ENCODE data around the gene HSBP1.

HSBP1 gene

GRCh38 chr16:83807710-83808572 is at the start of gene HSBP1:
Gene HSBP1, plus strand, starts transcription at chr16:83807978. Its CDS starts 99 bp downstream, at chr16:83808077.
- peak; percentile 96 for DNase-seq

DNA sequence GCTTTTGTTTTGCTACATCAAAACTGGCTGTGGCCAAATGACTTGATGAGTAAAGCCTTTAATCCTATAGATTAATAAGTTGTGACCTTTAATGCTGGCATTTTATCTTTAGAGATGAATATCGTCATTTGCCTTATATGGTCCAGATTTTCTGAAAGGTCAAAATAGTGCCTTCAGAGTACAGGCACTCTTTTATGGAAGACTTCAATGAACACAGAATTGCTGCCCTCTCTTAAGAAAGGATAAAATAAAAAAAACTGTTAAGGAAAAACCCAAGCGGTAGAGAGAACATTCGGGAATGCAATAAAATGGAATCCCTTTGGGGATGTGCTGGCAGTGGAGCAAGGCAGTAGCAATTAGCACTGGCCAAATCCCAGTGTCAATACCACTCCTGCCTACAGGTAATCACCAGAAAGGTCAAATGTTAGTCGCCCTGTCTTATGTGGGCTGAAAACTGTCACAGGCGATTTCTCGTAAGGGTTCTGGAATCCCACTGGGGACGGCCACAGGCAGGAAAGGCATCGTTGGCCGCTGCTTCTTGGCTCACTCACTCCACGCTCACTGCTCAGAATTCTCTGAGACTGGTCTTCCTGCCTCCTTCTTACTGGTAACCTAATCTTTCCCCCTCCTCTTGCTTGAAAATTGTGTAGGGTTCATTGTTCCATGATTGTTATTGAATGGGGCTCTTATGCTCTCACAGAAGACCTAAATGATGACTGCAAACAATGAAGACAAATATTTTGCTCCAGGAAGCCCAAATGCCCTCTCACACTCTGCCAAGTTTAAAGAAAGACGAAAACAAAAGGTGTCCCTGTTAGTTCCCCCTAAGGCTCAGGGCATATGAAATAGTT is 45.4 kb upstream of the HSBP1 start:
- DNase-seq = no peak

DNA sequence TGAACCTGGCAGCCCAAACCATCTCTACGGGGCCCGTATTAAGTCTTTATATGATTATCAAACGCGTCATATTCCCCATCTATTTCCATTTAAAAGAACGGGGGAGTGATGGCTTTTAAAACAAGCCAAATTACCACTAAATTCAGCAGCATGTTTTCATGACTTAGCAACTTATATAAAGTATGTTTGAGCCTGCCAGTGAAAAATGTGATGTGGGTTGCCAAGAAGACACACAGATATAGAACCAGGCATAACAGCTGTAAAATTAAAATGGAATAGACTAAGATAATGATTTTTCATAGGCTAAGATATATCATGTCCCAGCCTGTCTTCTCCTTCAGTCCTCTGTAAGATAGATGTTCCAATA is 44.8 kb upstream of the HSBP1 start:
- DNase-seq = no peak

DNA sequence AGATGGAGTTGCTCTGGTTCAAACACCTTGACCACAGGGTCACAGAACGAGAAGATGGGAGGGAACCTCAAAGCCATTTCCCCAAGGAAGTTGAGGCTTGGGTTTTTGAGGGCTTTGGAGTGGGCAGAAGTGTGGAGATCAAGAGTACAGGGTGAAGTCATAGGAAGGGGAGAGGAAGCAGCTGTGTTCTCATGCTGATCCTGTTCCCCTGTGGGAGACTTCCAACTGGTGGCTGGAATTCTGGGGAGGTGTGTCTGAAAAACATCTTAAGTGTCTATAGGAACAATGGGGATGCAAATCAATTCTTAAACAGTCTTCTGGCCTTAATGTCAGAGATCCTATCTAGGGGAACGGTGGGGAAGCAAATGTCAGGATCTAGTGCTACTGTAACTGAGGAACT is 38.8 kb upstream of the HSBP1 start:
- DNase-seq = no peak

- DNase-seq = no peak
Measured at GRCh38 chr16:83769397-83770008, 38.3 kb upstream of the HSBP1 start.

GRCh38 chr16:83771306-83771942 is 36.4 kb upstream of the HSBP1 start:
- no peak for DNase-seq

DNA sequence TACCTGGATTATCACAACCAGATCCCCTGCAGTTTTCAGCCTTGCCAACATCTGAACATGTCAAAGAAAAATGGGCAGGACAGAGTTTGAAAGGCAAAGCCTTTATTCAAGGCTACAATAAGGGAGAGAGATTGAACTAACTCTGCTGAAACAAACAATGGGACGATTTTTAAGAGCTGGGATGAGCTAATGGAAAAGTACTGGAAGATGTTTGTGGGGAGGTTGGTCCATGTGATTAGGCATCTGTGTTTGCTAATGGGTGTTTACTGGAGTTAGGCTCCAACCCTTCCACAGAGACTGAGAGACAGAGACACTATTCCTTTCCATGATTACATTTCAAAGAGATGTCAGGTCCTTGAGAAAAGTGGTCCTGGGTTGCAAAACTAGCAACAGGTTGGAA is 35.0 kb upstream of the HSBP1 start:
- no peak for DNase-seq

DNA sequence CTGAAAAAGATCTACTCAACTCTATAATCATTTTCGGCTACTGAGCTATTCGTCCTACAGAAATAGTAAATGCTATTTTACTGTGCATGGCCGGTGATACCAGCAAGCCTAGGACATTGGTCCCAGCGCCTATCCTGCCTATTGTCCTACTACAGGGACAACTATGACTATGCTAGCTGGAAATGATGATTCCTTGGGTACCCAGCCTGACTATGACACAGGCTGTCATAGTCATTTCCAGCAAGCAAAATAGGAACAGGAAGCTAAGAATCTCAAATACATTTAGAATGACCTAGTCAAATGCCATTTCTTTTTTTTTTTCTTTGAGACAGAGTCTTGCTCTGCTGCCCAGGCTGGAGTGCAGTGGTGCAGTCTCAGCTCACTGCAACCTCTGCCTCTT is 33.7 kb upstream of the HSBP1 start:
- no peak for DNase-seq

DNA sequence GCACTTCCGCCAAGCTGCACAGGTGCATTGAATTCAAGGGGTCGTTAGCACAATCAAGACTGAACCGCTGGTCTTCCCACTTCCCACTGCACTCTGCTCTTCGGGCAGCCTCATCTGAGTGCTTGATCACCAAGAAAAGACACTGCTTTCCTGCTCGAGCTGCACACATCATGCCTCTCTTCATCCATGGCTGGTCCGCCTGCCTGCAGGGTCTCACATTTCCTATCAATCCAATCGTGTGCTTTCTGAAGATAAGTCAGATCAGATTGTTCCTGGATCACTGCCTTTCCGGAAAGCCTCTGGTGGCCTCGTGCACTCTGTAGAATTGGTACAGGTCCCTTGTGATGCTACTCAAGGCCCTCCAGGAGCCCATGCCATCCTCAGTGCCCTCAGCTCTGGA is 30.8 kb upstream of the HSBP1 start:
- DNase-seq = no peak

DNA sequence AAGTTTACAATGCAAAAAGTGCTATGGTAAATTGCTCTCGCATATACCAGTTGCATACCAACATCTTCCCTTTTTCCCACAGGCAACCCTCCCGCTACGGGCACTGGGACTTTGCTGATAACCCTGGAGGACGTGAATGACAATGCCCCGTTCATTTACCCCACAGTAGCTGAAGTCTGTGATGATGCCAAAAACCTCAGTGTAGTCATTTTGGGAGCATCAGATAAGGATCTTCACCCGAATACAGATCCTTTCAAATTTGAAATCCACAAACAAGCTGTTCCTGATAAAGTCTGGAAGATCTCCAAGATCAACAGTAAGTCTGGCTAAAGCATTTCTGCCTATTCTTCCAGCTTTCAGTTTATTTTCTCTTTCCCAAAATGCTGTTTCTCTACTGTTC is 27.9 kb upstream of the HSBP1 start:
- no peak for DNase-seq

DNA sequence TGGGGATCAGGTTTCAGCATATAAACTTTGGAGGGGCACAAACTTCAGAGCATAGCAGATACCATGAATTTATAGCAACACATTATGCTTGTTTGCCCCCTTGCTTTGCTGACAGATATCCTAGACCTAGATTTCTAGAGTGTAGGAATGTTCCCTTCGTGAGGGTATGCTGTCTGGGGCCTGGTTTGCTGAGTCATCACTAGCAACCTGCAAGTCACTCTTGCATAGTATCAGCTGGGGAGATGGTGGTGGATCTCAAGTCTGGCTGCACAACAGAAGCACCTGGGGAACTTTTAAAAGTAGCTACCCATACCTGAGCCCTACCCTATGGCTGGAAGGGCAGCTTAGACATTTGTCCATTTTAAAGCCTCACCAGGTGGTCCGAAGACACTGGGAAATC is 22.3 kb upstream of the HSBP1 start:
- DNase-seq = no peak

DNA sequence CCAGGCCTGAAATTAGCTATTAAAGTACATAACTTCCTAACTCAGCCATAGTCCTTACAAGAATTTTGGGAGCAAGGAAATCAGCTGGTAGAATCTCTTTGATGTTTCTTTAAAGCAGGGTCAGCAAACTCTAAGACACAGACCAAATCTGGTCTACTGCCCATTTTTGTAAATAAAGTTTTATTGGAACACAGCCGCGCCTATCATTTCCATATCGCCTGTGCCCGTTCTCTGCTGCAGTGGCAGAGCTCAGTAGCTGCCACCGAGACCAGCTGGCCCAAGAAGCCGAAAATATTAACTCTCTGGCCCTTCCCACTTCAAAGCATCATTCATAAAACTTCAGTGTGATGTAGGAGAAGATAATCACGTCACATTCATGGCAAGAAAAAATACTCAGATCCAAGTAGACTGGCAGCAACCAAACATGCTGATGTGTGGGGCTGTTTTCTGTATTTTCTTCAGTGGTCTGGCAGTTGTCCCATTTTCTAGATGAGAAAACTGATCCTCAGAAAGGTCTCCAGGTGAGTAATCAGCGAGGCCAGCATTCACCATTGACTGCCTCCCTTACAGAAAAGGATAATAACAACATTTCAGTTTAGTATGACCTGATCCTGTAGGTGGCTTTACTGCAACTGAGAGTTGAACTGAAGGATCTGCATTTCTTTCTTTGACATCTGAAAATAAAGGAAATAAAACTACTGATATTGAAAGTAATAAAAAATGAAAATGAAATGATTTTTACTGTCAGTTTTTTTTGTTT is 18.0 kb upstream of the HSBP1 start:
- DNase-seq = no peak

- no peak for DNase-seq
Measured at GRCh38 chr16:83791916-83792315, 15.9 kb upstream of the HSBP1 start.

DNA sequence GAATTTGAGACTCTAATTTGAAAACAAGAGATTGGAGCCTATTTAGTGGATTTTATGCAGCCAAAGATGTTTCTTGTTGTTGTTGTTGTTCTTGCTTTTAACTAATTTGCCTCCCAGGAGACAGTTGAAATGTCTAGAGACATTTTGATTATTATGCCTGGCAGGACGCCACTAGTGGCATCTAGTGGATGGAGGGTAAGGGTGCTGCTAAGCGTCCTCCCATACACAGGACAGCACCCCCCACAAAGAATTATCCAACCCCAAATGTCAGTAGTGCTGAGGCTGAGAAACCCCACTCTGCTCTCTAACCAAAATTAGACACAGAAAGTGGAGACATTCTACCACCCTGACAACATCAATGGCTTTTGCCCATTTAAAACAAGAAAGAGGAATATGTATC is 15.4 kb upstream of the HSBP1 start:
- DNase-seq = no peak

DNA sequence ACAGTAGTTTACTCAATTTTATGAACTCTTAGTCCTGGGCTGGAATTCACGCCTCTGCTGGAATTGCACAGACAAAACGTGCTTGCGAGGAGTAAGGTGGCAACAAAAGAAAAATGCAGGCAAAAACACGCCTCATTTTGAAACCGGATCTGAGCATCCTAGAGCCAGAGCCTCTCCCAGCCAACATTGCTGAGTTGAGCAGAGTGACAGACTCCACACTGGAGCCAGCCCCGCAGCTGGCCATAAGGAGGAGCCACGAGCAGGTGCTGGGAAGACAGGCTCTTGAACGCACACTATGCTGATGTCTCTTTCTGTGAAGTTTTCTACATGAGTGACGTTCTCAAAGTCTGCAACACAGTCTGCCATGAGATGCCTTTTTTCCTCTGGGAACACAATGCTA is 14.6 kb upstream of the HSBP1 start:
- DNase-seq = no peak

DNA sequence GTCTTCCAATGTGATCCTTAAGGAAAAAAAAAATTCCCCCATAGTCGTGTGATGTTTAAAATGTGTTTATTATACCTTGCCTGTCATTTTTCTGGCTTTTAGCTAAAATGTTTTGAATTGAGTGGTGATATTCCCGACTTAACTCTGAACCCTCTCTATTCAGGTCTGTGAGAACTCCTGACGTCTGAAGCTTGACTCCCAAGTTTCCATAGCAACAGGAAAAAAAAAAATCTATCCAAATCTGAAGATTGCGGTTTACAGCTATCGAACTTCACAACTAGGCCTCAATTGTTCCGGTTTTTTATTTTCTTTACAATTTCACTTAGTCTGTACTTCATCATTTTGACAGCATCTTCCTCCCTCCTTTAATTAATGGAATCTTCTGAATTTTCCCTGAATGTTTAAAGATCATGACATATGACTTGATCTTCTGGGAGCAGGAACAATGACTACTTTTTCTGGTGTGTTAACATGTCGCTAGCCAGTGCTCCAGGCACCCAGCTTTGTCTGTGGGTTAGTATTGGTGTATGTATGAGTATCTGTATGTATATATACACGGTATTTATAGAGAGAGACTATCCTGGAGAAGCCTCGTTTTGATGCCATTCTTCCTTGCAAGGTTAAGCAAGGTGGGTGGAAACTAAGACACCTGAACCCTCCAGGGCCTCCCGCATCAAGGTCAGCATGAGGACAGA is 12.8 kb upstream of the HSBP1 start:
- no peak for DNase-seq

- no peak for DNase-seq
Measured at GRCh38 chr16:83797013-83797412, 10.8 kb upstream of the HSBP1 start.

DNA sequence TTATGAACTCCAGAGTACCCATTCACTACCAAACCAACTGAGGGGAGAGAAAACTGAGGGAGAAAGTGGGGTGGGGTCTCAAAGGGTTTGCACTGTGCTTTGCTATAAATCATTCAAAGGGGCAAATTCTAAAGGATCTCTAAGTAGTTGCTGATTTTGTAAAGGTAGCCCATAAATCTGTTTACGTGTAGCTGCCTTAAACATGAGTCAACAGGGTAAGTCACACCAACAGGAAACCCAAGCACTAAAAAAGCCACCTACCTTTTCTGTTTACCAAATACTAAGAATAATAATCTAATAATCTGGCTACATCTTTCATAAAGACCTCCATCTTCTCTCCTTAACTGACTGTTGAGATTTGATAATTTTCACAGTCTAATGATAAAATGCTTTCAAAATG is 8.4 kb upstream of the HSBP1 start:
- DNase-seq = no peak

DNA sequence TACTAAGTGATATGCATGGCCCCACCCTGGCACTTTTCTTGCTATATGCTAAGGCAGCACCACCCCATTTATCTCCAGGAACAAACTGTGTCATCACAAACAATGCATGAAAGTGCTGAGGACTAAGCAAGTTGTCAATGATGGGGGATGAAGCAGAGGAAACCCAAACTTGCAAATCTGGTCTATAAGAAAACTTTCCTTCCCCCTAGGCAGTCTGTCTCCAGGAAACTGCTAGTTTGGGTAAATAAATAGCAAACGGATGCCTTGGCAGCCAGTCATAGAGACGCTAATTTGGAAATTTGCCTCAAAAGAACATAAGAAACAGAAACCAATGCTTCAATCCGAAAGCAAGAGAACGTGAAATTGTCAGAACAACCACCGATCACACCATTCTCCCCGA is 5.6 kb upstream of the HSBP1 start:
- DNase-seq = peak; percentile 31

GRCh38 chr16:83802554-83803205 is 5.1 kb upstream of the HSBP1 start:
- DNase-seq = no peak

- no peak for DNase-seq
Measured at GRCh38 chr16:83803811-83804210, 4.0 kb upstream of the HSBP1 start.

Data from activated CD4-positive, alpha-beta T cell treated with anti-CD3 and anti-CD28 coated beads, Interleukin-10, Interleukin-2, amounts not matched to agents 100 ng/mL and 50 ng/mL, durations not matched to agents 16 hours and 8 hours (primary cell).